MM.1S (cell line): ENCODE results near the gene FBN2.

Experiments used
- DNase-seq: peaks from one replicate; pipeline ENCODE4 v3.0.0-alpha.2; 2015
- H2AFZ ChIP-seq: fragments of 300-600 bp; sonication (generic); 2 replicates; pipeline ENCODE4 v1.6.0; 2016; ENCODE audit warnings: antibody characterized with exemption, low read length
- H3F3A ChIP-seq: fragments of 300-600 bp; sonication (generic); 2 replicates; pipeline ENCODE4 v1.6.1; 2016; ENCODE audit warnings: mild to moderate bottlenecking, antibody characterized with exemption, low read length, moderate library complexity, mixed read lengths; ENCODE audit not compliant: insufficient read depth
- H3K27ac ChIP-seq: fragments of 300-600 bp; sonication (generic); 2 replicates; pipeline ENCODE4 v1.5.1; 2016; ENCODE audit warnings: mild to moderate bottlenecking, low read length
- H3K27me3 ChIP-seq: fragments of 300-600 bp; sonication (generic); replicated peaks from 2 replicates; pipeline ENCODE4 v1.6.0; 2016; ENCODE audit warnings: low read length; ENCODE audit not compliant: insufficient read depth
- H3K36me3 ChIP-seq: fragments of 300-600 bp; sonication (generic); replicated peaks from 2 replicates; pipeline ENCODE4 v1.6.1; 2016; ENCODE audit warnings: mild to moderate bottlenecking, low read length, mixed read lengths; ENCODE audit not compliant: insufficient read depth
- H3K4me1 ChIP-seq: fragments of 300-600 bp; sonication (generic); 2 replicates; pipeline ENCODE4 v1.6.1; 2016; ENCODE audit warnings: low read length, mixed read lengths
- H3K4me2 ChIP-seq: fragments of 300-600 bp; sonication (generic); 2 replicates; pipeline ENCODE4 v1.6.0; 2016; ENCODE audit warnings: low read depth, low read length
- H3K4me3 ChIP-seq: fragments of 300-600 bp; sonication (generic); 2 replicates; pipeline ENCODE4 v1.5.1; 2016; ENCODE audit warnings: low read length, mixed read lengths
- H3K79me2 ChIP-seq: fragments of 300-600 bp; sonication (generic); 2 replicates; pipeline ENCODE4 v1.6.1; 2016; ENCODE audit warnings: mixed run types, low read length, mixed read lengths
- H3K9ac ChIP-seq: fragments of 300-600 bp; sonication (generic); 2 replicates; pipeline ENCODE4 v1.6.1; 2016; ENCODE audit warnings: low read length, mixed read lengths
- H3K9me2 ChIP-seq: fragments of 300-600 bp; sonication (generic); replicated peaks from 2 replicates; pipeline ENCODE4 v1.6.1; 2016; ENCODE audit warnings: mild to moderate bottlenecking, low read length, mixed read lengths; ENCODE audit not compliant: insufficient read depth
- H3K9me3 ChIP-seq: fragments of 300-600 bp; sonication (generic); replicated peaks from 2 replicates; pipeline ENCODE4 v1.6.1; 2016; ENCODE audit warnings: mild to moderate bottlenecking, low read length, mixed read lengths; ENCODE audit not compliant: insufficient read depth
- H4K20me1 ChIP-seq: fragments of 300-600 bp; sonication (generic); 2 replicates; pipeline ENCODE4 v1.6.1; 2016; ENCODE audit warnings: mild to moderate bottlenecking, low read length, moderate library complexity, mixed read lengths; ENCODE audit not compliant: insufficient read depth
- EZH2 ChIP-seq: fragments of 300-600 bp; sonication (generic); optimal IDR thresholded peaks from 2 replicates; pipeline ENCODE3; 2017; ENCODE audit warnings: low read depth, mild to moderate bottlenecking, antibody characterized with exemption, low read length, mixed read lengths
- EZH2phosphoT487 ChIP-seq: fragments of 300-600 bp; sonication (generic); IDR thresholded peaks from 2 replicates; pipeline ENCODE4 v1.6.1; 2018; ENCODE audit warnings: antibody characterized with exemption, low read length
- TF ChIP-seq, protein P1 (sequence below): fragments of 300-600 bp; sonication (generic); IDR thresholded peaks from 2 replicates; pipeline ENCODE4 v1.5.1; 2016; ENCODE audit warnings: antibody characterized with exemption, low read length, mixed read lengths

The FBN2 gene

GRCh38 chr5:128478386-128479368 lies 59.4 kb downstream of the FBN2 start:
- DNase-seq = no peak
- H3K9me2 ChIP-seq = no peaks in the 10 kb centered on the region
- H3K4me2 ChIP-seq = no peak overlapping the region
- H3K9ac ChIP-seq = no peak overlapping the region
- no peaks in the 10 kb centered on the region for H3K4me1 ChIP-seq
- H3K27ac ChIP-seq = no peak overlapping the region
- H3K9me3 ChIP-seq = no peaks in the 10 kb centered on the region
- H3K79me2 ChIP-seq = no peaks in the 10 kb centered on the region
- H3K27me3 ChIP-seq = no peaks in the 10 kb centered on the region
- no peaks in the 10 kb centered on the region for H3K36me3 ChIP-seq
- TF ChIP-seq EZH2phosphoT487 (no peak), EZH2 (no peak)
- TF ChIP-seq, protein P1, sequence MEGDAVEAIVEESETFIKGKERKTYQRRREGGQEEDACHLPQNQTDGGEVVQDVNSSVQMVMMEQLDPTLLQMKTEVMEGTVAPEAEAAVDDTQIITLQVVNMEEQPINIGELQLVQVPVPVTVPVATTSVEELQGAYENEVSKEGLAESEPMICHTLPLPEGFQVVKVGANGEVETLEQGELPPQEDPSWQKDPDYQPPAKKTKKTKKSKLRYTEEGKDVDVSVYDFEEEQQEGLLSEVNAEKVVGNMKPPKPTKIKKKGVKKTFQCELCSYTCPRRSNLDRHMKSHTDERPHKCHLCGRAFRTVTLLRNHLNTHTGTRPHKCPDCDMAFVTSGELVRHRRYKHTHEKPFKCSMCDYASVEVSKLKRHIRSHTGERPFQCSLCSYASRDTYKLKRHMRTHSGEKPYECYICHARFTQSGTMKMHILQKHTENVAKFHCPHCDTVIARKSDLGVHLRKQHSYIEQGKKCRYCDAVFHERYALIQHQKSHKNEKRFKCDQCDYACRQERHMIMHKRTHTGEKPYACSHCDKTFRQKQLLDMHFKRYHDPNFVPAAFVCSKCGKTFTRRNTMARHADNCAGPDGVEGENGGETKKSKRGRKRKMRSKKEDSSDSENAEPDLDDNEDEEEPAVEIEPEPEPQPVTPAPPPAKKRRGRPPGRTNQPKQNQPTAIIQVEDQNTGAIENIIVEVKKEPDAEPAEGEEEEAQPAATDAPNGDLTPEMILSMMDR = no peak
- H2AFZ ChIP-seq = no peak overlapping the region
- no peak overlapping the region for H3K4me3 ChIP-seq
- no peaks in the 10 kb centered on the region for H3F3A ChIP-seq
- no peaks in the 10 kb centered on the region for H4K20me1 ChIP-seq

DNA sequence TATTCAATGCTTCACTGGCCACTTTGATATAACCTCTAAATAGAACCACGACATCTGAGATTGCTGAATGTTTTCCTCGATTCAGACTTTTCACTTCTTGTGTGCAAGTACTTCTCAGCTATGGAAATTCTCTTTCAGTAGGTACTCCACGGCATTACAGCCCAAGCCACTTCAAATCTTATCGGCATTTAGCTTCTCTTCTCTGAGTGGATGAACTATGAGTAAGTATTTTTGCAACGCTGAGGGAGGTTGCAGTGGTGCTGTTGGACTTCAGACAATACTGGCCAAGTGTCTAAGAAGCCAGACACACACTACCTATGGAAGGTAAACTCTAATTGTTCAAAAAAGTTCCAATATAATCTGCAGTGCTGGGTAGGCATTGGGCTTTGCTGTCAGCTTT lies 60.1 kb downstream of the FBN2 start:
- no peaks in the 10 kb centered on the region for H4K20me1 ChIP-seq
- H3K79me2 ChIP-seq = no peaks in the 10 kb centered on the region
- no peak overlapping the region for H2AFZ ChIP-seq
- no peak for DNase-seq
- H3K27me3 ChIP-seq = no peaks in the 10 kb centered on the region
- H3K4me2 ChIP-seq = no peak overlapping the region
- TF ChIP-seq, protein P1 = no peak
- TF ChIP-seq EZH2phosphoT487 = no peak
- no peak for TF ChIP-seq EZH2
- H3K4me1 ChIP-seq = no peaks in the 10 kb centered on the region
- H3K27ac ChIP-seq = no peak overlapping the region
- no peaks in the 10 kb centered on the region for H3K9me2 ChIP-seq
- H3K9ac ChIP-seq = no peak overlapping the region
- H3K36me3 ChIP-seq = no peaks in the 10 kb centered on the region
- H3K4me3 ChIP-seq = no peak overlapping the region
- no peaks in the 10 kb centered on the region for H3K9me3 ChIP-seq
- H3F3A ChIP-seq = no peaks in the 10 kb centered on the region

GRCh38 chr5:128475693-128476092 lies 62.4 kb downstream of the FBN2 start:
- Histone ChIP-seq H3K4me2 (no peak overlapping the region), H2AFZ (no peak overlapping the region), H3K4me3 (no peak overlapping the region), H3K27me3 (no peaks in the 10 kb centered on the region), H3K9me2 (no peaks in the 10 kb centered on the region), H3K9me3 (no peaks in the 10 kb centered on the region), H3F3A (no peaks in the 10 kb centered on the region), H4K20me1 (no peaks in the 10 kb centered on the region), H3K9ac (no peak overlapping the region), H3K4me1 (no peaks in the 10 kb centered on the region), H3K36me3 (no peaks in the 10 kb centered on the region), H3K79me2 (no peaks in the 10 kb centered on the region), H3K27ac (no peak overlapping the region)
- TF ChIP-seq, protein P1 = no peak
- TF ChIP-seq EZH2phosphoT487 = no peak
- no peak for TF ChIP-seq EZH2
- no peak for DNase-seq
